NCI-H69 (cell line): ENCODE data around the gene S100A13.
"Not testable (repeated sequence)": the region's sequence is repeated elsewhere in the genome, so short reads cannot be mapped to it uniquely, and the experiment has no call there.

Experiments used
- DNase-seq: peaks from one replicate; lab custom pipeline; 2025; lab: John Stamatoyannopoulos, UW

Gene S100A13

DNA sequence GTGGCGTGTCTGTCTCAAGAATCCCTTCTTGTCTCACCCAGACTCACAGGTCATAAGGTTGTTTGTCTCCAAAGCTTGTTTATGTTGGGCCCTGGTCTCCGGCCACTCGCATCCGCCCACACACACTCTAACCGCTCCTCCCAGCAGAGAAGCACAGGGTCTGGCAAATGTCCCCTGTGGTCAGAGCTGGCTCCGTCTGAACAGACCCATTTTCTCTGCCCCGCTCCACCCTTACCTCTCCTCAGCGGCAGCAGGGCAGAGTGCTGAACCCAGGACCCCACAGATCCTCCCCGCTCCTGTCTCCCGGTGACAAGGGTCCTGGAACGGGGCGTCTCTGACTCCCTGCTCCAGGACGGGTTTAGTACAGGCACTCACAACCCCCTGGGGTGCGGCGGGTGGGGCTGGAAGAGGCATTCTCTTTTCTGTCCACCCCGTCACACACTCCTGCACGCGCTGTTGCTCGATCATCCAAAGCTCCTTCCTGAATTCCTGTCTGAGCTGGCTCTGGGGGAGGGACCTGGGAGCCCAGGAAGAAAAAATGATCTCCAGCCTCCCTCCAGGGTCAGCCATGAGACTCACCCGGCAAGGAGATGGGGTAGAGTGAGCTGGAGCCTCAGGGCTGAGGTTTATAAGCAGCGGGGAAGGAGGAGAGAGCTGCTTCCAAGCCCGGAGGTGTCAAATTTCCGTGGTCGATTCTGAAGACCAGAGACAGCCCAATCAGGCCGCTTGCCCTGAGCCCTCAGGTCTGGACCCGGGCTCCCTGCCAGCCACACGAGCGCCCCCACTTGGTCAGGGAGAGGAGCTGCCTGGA lies at the start of gene S100A13:
S100A13 (minus strand) TSS at position 602 of the 811 bp plus-strand sequence. CDS start 1,033 bp downstream, outside the sequence.
- peak; percentile 96 for DNase-seq

DNA sequence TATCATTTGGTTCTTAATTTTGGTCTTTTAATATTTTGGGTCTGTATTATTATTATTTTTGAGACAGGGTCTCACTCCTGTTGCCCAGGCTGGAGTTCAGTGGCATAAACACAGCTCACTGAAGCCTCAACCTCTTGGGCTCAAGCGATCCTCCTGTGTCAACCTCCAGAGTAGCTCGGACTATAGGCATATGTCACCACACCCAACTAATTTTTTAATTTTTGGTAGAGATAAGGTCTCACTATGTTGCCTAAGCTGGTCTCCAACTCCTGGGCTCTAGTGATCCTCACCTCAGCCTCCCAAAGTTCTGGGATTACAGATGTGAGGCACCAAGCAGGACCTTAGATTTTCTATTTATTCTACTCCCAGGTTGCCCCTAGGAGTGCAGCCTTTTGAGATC lies 46.2 kb upstream of the S100A13 start:
- no peak for DNase-seq

DNA sequence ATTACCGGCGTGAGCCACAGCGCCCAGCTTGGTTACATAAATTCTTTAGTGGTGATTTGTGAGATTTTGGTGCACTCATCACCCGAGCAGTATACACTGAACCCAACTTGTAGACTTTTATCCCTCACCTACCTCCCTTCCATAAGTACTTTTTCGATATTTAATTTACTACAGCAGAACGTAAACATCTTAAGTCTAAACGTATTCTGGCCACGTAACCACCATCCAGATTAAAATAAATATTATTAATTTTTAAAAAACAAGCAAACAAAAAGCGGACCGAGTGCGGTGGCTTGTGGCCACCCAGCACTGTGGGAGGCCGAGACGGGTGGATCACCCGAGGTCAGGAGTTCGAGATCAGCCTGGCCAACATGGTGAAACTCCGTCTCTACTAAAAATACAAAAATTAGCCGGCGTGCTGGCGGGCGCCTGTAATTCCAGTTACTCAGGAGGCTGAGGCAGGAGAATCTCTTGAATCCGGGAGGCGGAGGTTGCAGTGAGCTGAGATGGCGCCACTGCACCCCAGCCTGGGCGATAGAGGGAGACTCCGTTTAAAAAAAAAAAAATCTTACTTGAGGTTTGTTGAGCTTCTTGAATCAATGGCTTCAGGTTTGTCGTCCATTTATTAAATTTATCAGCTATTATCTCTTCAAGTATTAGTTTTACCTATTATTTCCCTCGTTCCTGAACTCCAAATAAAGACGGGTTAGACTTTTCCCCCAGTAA lies 44.5 kb upstream of the S100A13 start:
- peak; percentile 71 for DNase-seq

DNA sequence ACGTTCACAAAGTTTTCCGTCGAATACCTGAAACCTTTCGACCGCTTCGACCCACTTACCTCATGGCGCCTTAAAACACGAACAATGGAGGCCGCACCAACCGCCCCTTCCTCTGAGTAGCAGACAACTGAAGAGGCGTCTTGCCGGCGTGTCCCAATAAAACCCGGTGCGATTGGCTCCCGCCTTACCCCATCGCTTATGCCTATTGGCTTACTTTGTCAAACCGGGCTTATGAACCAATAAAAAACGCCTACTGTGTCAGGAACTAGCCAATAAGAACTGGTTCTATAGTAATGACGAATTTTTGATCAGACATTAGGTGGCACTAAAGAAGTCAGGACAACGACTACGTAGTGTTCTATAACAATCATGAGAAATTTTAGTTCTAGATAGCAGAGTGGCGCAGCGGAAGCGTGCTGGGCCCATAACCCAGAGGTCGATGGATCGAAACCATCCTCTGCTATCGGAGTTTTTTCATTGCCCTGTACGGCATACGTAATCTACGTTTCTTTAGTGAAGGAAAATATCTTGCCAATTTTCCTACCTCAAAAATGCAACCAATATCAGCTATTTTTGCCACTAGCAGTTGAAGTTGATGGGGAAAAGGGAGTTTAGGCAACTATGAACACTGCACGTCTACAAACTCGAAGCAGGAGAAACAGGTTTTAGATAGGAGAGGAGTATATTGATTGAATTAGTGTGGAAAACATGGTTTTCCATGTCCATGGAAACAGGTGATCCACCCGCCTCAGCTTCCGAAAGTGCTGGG lies 43.7 kb upstream of the S100A13 start, which contains the start of gene ILF2:
ILF2 (minus strand) TSS at position 135 of the 769 bp plus-strand sequence; CDS start at position 64, 71 bp downstream.
- peak; percentile 100 for DNase-seq

DNA sequence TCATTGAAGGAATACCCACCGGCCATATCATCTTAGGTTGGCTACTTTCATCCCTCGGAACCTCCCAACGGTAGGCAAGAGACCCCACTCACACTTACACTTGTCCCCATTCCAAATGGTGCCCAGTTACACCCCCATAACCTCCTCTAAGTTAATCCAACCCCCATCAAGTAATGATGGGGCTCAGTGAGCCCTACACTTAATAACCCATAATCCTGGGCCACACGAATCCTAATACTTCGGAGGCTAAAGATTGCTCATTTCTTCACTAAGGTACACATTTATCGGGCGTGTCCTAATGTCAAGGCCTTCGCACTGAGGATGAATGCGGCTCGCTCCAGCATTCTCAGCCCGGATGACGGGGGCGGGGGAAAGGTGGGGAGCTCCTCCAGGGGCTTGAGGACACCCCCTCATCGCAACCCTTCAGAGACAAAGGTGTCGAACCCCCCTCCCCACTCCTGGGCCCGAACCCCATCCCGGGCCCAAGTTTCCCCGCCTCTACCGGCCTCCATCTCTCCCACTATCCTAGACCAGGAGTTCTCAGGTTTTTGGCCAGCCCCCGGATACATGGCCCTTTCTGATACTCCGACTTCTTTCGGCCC lies 43.1 kb upstream of the S100A13 start:
- DNase-seq = no peak

DNA sequence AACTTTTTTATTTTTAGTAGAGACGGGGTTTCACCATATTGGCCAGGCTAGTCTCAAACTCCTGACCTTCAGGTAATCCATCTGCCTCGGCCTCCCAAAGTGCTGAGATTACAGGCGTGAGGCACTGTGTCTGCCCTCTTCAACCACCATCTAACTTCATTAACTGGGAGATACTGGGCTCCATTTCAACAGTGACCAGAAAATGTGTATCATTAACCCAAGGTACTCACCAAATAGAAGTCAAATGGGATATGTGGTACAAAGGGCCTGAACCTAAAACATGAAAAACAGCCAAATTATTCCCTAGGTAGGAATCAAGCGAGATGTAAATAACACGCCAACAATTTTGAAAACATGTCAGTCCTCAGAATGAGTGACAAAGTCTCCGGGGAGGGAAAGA lies 42.3 kb upstream of the S100A13 start:
- no peak for DNase-seq

DNA sequence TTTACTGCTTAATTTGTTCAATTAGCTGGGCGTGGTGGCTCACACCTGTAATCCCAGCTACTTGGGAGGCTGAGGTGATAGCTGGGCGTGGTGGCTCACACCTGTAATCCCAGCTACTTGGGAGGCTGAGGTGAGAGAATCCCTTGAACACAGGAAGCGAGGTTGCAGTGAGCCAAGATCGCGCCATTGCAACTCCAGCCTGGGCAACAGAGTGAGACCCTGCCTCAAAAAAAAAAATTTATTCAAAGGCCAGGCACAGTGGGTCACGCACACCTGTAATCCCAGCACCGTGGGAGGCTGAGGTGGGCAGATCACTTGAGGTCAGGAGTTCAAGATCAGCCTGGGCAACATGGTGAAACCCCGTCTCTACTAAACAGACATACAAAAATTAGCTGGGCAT lies 41.4 kb upstream of the S100A13 start:
- not testable (repeated sequence) for DNase-seq

DNA sequence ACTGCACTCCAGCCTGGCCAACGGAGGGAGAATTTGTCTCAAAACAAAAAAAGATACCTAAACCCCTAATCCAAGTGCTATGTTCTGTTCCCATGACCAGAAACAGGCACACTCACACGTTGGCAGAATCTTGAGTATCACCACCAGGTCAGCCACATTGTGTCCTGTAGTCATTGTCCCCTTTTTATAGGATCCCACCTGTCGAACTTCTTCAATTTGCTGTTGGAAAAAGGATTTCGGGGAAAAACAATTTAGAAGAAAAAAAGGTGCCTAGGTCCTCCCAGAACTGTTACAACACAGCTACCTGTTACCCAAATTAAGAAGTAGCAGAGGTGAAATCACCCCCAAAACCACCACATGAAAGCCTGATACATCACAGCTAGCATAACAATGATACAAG lies 40.1 kb upstream of the S100A13 start:
- no peak for DNase-seq

DNA sequence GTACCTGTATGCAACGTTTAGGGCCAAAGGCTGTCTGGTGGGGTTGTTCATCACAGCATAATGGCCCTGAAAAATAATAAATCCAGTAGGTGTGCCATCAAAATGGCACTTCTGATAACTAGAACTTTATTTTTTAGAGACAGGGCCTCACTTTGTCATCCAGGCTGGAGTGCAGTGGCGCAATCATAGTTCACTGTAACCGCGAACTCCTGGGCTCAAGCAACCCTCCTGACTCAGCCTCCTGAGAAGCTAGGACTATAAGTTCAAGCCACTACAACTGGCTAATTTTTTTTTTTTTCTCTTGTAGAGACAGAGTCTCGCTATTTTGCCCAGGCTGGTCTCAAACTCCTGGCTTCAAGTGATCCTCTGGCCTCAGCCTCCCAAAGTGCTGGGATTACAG lies 35.9 kb upstream of the S100A13 start:
- DNase-seq = no peak

DNA sequence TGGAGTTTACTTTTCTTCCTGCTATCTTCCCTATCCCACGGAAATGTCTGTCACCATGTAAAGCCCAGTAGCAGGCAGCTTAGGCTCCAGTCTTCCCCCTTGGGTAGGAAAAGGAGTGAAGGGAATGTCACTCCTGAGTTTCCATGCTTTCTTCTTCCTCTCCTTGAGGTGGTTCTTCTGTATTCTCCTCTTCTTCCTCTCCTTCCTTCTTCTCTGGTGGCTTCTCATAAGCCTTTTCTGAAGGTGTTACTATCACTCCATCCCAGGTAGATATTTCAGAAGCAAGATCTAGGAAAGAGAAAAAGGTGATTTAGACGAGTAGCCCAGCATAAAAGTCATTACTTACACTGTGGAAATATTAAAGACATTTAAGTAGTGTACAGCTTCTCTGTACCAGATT lies 35.0 kb upstream of the S100A13 start:
- DNase-seq = no peak

DNA sequence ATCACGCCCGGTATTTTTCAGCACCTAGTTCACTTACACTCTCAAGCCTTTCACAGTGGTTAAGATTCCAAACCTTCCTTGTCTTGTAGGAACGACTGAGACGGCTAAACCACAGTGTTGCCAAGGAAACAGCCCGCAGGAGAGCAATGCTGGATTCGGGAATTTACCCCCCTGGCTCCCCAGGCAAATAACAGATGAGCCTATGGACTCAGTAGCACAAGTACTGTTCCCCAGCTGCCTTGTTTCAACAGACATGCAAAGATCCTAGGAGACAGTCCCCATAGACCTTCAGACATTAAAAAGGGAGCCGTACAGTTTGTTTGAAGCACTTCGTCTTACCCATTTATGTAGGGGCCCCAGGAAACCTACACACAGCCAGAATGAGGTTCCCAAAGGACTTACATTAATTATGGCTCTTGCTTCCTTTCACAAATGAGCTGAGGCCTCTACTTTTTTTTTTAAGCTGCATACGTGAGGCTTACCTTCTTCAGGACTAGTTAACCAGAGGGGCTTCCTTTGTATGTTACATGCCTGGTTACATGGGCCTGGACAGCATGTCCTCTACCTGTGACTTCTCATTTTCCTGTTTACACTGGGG lies 33.9 kb upstream of the S100A13 start:
- DNase-seq = peak; percentile 69

DNA sequence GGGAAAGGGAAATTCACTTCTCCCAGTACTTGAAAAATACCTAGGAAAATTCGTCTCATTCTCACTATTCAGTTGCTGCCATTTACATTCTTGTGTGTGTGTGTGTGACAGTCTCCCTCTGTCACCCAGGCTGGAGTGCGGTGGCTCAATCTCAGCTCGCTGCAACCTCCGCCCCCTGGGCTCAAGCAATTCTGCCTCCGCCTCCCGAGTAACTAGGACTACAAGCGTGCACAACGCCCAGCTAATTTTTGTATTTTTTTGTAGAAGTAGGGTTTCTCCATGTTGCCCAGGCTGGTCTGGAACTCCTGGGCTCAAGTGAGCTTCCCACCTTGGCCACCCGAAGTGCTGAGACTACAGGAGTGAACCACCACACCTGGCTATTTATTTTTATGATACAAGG lies 32.4 kb upstream of the S100A13 start:
- no peak for DNase-seq

DNA sequence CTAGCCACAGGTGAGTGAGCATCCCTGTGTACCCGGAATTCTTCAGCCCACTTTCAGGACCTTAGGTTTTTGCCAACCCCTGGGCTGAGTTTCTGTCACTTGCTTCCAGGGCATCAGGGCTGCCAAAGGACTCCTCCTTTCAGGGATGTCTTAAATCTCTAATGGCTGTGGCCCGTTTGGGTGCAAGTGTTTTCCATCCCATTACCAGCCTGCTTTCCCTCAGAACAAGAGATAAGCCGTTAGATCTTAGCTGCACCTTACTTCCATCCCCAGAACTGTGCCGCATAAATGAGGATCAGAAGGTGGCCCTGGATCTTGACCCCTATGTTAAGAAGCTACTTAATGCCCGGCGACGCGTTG lies 31.9 kb upstream of the S100A13 start:
- peak; percentile 54 for DNase-seq

DNA sequence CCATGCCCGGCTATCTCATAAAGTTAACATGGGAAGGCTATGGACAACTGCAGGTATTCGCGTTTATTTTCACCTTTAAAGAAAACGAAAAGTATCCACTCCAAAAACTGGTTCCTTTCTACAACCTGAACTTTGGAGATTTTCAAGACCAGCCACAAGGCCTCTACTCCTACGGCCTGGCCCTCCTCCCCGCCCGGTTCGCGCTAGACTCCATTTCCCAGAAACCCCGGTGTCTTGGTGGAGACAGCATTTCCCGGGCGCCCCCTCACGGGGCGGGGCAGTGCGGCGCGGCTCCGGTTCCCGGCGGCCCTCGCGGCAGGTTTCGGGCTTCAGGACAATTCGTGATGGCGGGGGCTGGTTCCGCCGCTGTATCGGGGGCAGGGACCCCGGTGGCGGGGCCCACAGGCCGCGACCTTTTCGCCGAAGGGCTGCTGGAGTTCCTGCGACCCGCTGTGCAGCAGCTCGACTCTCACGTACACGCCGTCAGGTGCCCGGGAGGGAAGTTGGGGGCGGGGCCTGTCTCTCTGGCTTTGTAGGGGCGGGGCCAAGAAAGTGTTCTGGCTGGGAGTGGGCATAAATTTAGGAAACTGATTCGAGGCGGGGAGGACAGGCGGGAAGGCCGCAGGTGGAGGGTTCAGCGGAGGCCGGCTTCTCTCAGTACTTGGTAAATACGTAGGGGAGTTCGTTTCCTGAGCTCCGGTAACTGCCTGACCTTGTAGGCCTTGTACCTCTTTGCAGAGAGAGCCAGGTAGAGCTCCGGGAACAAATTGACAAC lies 31.3 kb upstream of the S100A13 start, which contains the start of gene SNAPIN:
SNAPIN (plus strand) TSS at position 304 of the 775 bp plus-strand sequence; CDS start at position 345, 41 bp downstream.
- peak; percentile 95 for DNase-seq

DNA sequence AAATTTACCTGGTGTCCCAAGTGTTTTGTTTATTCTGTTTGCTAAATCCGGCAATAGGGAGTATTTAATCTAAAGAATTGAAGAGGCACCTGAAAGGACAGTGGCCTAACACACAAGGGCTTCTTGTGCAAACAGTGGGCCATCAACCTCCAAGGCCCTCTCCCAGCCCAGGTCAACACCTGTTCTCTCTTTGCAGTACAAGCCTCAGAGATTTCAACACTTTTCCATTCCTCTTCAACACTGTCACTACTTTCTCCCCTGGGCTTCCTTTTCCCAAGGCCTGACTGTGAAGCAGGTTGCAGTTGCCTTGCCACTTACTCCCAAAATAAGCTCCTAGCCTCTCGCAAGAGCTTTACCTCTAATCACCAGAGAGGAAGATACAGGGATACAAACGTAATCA lies 28.0 kb upstream of the S100A13 start:
- DNase-seq = no peak

DNA sequence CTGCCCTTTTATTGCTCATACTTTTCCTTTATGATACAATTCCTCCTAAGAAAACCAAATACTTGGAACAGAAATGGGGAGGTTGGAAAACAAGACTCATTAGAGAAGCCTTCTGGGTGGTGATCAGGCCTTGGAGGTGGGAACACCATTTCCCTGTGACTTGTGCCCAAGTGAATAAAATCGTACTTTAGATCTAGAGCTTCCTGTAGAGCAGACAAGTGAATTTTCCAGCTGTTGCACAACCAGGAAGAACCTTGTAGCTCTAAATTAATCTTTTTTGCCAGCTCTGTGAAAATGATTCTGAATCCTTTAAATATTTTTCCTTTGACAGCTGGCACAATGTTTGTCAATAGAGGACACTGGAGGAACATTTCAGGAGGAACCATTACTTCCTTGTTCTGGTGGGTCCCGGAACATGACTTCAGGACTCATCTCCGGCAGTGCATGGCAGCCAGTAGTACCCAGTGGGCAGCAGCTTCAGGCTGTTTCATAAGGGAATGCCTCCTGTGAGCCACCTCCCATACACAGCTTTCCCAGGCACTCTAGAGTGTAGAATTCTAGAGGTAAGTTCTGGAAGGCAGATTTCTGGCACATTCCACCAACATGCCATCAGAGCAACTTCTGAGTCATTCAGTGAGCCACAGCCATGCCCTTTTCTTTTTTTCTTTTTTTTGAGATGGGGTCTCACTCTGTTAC lies 25.6 kb upstream of the S100A13 start:
- DNase-seq = no peak

DNA sequence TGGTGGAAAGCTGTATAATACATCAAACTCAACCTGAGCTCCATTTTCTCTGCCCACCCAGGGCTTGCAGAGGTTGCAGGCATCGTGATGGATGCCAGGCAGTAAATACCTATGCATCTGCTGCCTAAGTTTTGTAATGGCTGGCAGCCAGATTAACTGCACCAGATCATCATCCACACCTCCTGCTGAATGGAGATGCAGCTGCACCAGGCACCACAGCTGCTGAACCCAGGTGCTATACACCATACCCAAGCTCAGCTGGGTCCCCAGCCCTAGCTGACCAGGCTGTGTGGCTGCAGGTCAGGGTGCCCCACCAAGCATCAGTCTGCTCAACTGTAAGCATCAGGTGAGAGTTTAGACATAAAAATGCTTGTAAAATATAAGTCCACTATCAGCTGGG lies 24.5 kb upstream of the S100A13 start:
- DNase-seq = peak; percentile 30

DNA sequence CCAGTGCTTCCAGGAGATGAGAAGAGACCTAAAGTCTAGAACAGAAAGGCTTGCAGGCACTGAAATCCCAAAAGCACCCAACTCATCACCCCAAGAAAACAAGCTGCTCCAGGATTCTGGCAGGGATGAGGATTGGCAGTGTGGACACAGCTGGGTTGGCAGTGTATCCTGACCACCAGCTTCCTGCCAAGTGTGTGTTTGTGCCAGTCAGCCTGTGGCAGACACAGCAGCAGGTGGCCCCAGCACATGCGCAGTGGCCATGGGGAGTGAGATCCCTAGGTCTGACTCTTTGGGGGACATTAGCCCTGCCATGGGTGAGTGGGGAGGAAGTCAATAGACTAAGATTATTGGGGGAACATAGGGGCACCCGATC lies 22.5 kb upstream of the S100A13 start:
- DNase-seq = peak; percentile 78

DNA sequence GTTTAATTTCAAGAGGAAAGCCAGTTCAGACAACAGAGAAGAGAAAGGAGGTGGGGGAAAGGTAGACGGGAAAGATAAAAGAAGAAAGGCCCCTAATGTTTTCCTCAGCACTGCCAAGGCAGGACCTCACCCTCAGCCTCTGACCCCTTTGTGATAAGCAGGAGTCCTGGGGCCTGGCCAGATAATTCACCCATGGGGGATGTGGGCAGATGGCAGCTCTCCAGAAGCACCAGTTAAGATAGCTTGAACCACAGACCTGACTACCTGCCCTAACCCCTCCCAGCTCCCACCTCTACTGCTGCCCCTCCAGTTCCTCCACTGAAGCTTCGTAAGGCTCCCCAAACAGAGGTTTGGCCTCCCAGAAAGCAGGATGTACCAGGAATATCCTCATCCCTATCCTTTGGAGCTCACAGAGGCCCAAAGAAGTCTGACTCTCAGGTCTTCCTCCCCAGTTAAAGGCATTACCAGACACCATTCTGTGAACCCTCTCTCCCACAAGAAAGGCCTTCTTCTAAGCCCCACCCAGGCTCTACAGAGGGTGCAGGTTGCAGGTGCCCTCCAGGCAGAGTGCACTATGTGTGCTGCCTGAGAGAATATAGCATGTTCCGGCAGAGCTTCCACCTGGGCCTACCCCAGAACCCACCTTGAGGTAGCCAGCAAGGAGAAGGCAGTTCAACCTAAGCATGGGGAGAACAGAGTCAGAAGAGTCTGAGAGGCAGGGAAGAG lies 22.0 kb upstream of the S100A13 start:
- DNase-seq = peak; percentile 47
